ENCODE measurements around the gene HCLS1. TPM values are rescaled to one million over a fixed set of nuclear protein-coding genes. Genes with fewer than 3 reads are reported as not detected.
A peak's percentile ranks its signal among the peaks of the same experiment; 100 is the strongest.

Gene HCLS1
- total and polyA plus RNA-seq, 2 experiments from 2014 or later: 28.6 to 39.2 TPM

- no peak overlapping the region for H3K4me2 ChIP-seq (ENCODE audit: unreplicated experiment)
- H3K9me2 ChIP-seq (ENCODE audit: insufficient read depth): no peaks in the 10 kb centered on the region
- H2AFZ ChIP-seq: no peak overlapping the region
- in situ Hi-C loops (cut with MboI): no loop called here
- TF ChIP-seq EZH2 (IDR thresholded peaks at IDR 0.05; ENCODE audit: insufficient read depth, poor library complexity, severe bottlenecking): no peak
- no peak for TF ChIP-seq EZH2phosphoT487 (IDR thresholded peaks at IDR 0.05; ENCODE audit: insufficient read depth, low read depth)
- no peak overlapping the region for H3K4me3 ChIP-seq
- H3K36me3 ChIP-seq (ENCODE audit: low read depth): no peaks in the 10 kb centered on the region; the same call in 1 of the 2 replicates
- H3K4me1 ChIP-seq (ENCODE audit: insufficient read depth): peaks cover 4% of the 10 kb centered on the region; the same call in 1 of the 2 replicates
- peaks cover 25% of the 10 kb centered on the region for H3K79me2 ChIP-seq (ENCODE audit: insufficient read depth)
- H3F3A ChIP-seq (ENCODE audit: insufficient read depth): peaks cover 13% of the 10 kb centered on the region; the same call in 1 of the 2 replicates
- H4K20me1 ChIP-seq (ENCODE audit: insufficient read depth): no peaks in the 10 kb centered on the region
- 97 to 99% methylated on average over 6 of the region's 6 CpGs for WGBS, 2 experiments (ENCODE audit: low coverage in 1 of 2, low lambda C conversion rate in 2 of 2, missing lambda C conversion rate in 2 of 2)
- H3K27ac ChIP-seq: no peak overlapping the region
- DNase-seq: no peak
- no peaks in the 10 kb centered on the region for H3K27me3 ChIP-seq (replicated peaks; ENCODE audit: insufficient read depth)
- H3K9me3 ChIP-seq (ENCODE audit: low read depth): no peaks in the 10 kb centered on the region
- H3K9ac ChIP-seq: no peak overlapping the region
These were observed 1.8 kb downstream of the HCLS1 start for GRCh38 chr3:121658716-121659435.

- no peaks in the 10 kb centered on the region for H3K36me3 ChIP-seq (ENCODE audit: low read depth)
These were observed 6.0 kb downstream of the HCLS1 start for GRCh38 chr3:121654493-121655385.

GRCh38 chr3:121651684-121652083 lies 9.0 kb downstream of the HCLS1 start:
- Histone ChIP-seq H2AFZ (no peak overlapping the region), H3K4me1 (ENCODE audit: insufficient read depth) (no peaks in the 10 kb centered on the region), H4K20me1 (ENCODE audit: insufficient read depth) (no peaks in the 10 kb centered on the region), H3K79me2 (ENCODE audit: insufficient read depth) (no peaks in the 10 kb centered on the region), H3K9ac (no peak overlapping the region), H3F3A (ENCODE audit: insufficient read depth) (no peaks in the 10 kb centered on the region), H3K9me2 (ENCODE audit: insufficient read depth) (no peaks in the 10 kb centered on the region), H3K27me3 (replicated peaks; ENCODE audit: insufficient read depth) (no peaks in the 10 kb centered on the region), H3K36me3 (ENCODE audit: low read depth) (no peaks in the 10 kb centered on the region), H3K4me2 (ENCODE audit: unreplicated experiment) (no peak overlapping the region), H3K9me3 (ENCODE audit: low read depth) (no peaks in the 10 kb centered on the region), H3K4me3 (no peak overlapping the region), H3K27ac (no peak overlapping the region)
- TF ChIP-seq EZH2phosphoT487 (IDR thresholded peaks at IDR 0.05; ENCODE audit: insufficient read depth, low read depth) (no peak), EZH2 (IDR thresholded peaks at IDR 0.05; ENCODE audit: insufficient read depth, poor library complexity, severe bottlenecking) (no peak)
- peak; percentile 14 for DNase-seq
- in situ Hi-C loops (cut with MboI): no loop called here

More at GRCh38 chr3:121654493-121655385, 6.0 kb downstream of the HCLS1 start:
- H2AFZ ChIP-seq: no peak overlapping the region
- H3K4me3 ChIP-seq: no peak overlapping the region
- no peaks in the 10 kb centered on the region for H3K9me3 ChIP-seq (ENCODE audit: low read depth)
- no peak overlapping the region for H3K27ac ChIP-seq
- no peaks in the 10 kb centered on the region for H4K20me1 ChIP-seq (ENCODE audit: insufficient read depth)
- H3F3A ChIP-seq (ENCODE audit: insufficient read depth): no peaks in the 10 kb centered on the region
- peaks cover 21% of the 10 kb centered on the region for H3K79me2 ChIP-seq (ENCODE audit: insufficient read depth)
- H3K4me2 ChIP-seq (ENCODE audit: unreplicated experiment): no peak overlapping the region
- no peaks in the 10 kb centered on the region for H3K9me2 ChIP-seq (ENCODE audit: insufficient read depth)
- no peaks in the 10 kb centered on the region for H3K27me3 ChIP-seq (replicated peaks; ENCODE audit: insufficient read depth)
- 84 to 85% methylated on average over 6 of the region's 6 CpGs for WGBS, 2 experiments (ENCODE audit: low coverage in 1 of 2, low lambda C conversion rate in 2 of 2, missing lambda C conversion rate in 2 of 2)
- no peak for DNase-seq
- H3K4me1 ChIP-seq (ENCODE audit: insufficient read depth): no peaks in the 10 kb centered on the region
- no peak overlapping the region for H3K9ac ChIP-seq
- TF ChIP-seq EZH2 (IDR thresholded peaks at IDR 0.05; ENCODE audit: insufficient read depth, poor library complexity, severe bottlenecking) (no peak), EZH2phosphoT487 (IDR thresholded peaks at IDR 0.05; ENCODE audit: insufficient read depth, low read depth) (no peak)
- in situ Hi-C loops (cut with MboI): no loop called here

- Histone ChIP-seq H3K27me3 (replicated peaks; ENCODE audit: insufficient read depth) (no peaks in the 10 kb centered on the region), H3K4me1 (ENCODE audit: insufficient read depth) (no peaks in the 10 kb centered on the region), H3K4me3 (no peak overlapping the region), H3K27ac (no peak overlapping the region), H4K20me1 (ENCODE audit: insufficient read depth) (no peaks in the 10 kb centered on the region), H3F3A (ENCODE audit: insufficient read depth) (no peaks in the 10 kb centered on the region), H2AFZ (no peak overlapping the region), H3K4me2 (ENCODE audit: unreplicated experiment) (no peak overlapping the region), H3K9ac (no peak overlapping the region), H3K79me2 (ENCODE audit: insufficient read depth) (no peaks in the 10 kb centered on the region), H3K9me3 (ENCODE audit: low read depth) (no peaks in the 10 kb centered on the region), H3K36me3 (ENCODE audit: low read depth) (no peaks in the 10 kb centered on the region), H3K9me2 (ENCODE audit: insufficient read depth) (no peaks in the 10 kb centered on the region)
- in situ Hi-C loops (cut with MboI): no loop called here
- DNase-seq: peak; percentile 43
- no peak for TF ChIP-seq EZH2 (IDR thresholded peaks at IDR 0.05; ENCODE audit: insufficient read depth, poor library complexity, severe bottlenecking)
- no peak for TF ChIP-seq EZH2phosphoT487 (IDR thresholded peaks at IDR 0.05; ENCODE audit: insufficient read depth, low read depth)
These were observed 11.1 kb downstream of the HCLS1 start for GRCh38 chr3:121649645-121650044.

Data from GM23248 (cell line).